Thyroid gland (tissue), 4 donors: ENCODE results near the gene TMEM144. TPM values are rescaled to one million over a fixed set of nuclear protein-coding genes. Genes with fewer than 3 reads are reported as not detected.

Source experiments
- DNase-seq, 2 donors: peaks; one replicate each; pipeline ENCODE4 v3.0.0-alpha.2; 2019
- H3K27ac ChIP-seq, 3 donors: fragments of 200-600 bp; sonication (generic); 1 replicate in 2 of 3; 2 replicates in 1 of 3; pipeline ENCODE4 v1.5.1; 2016 to 2019; ENCODE audit warnings: mild to moderate bottlenecking in 1 of 3, moderate library complexity in 1 of 3
- H3K27me3 ChIP-seq: fragments of 200-600 bp; sonication (generic); one replicate; pipeline ENCODE4 v1.5.1; 2019
- H3K36me3 ChIP-seq, 2 donors: fragments of 200-600 bp; sonication (generic); one replicate each; pipeline ENCODE4 v1.5.1; 2016 to 2019
- H3K4me1 ChIP-seq, 2 donors: fragments of 200-600 bp; sonication (generic); one replicate each; pipeline ENCODE4 v1.5.1; 2017 to 2019
- H3K4me3 ChIP-seq, 3 donors: fragments of 200-600 bp; sonication (generic); replicated peaks in 1 of 3; 1 replicate in 2 of 3; 2 replicates in 1 of 3; pipeline ENCODE4 v1.5.1; 2016; ENCODE audit warnings: mild to moderate bottlenecking in 1 of 3
- H3K9me3 ChIP-seq: fragments of 200-600 bp; sonication (generic); one replicate; pipeline ENCODE4 v1.5.1; 2017
- CTCF ChIP-seq, 6 experiments: fragments of 200-600 bp in 3 of 6; fragments of 450-650 bp in 3 of 6; sonication (generic) in 3 of 6; IDR thresholded peaks; one replicate each; pipeline ENCODE4 v1.5.1; 2016 to 2019; ENCODE audit warnings: antibody characterized with exemption in 6 of 6, mild to moderate bottlenecking in 2 of 6, inconsistent platforms in 1 of 6, moderate library complexity in 1 of 6
- POLR2A ChIP-seq, 2 donors: fragments of 450-650 bp; IDR thresholded peaks; one replicate each; pipeline ENCODE4 v1.6.1; 2017; ENCODE audit warnings: antibody characterized with exemption in 2 of 2, mild to moderate bottlenecking in 2 of 2, moderate library complexity in 1 of 2
- WGBS, 2 donors: methylation state at CpG; one replicate each; pipeline ENCODE4 v1.1.5; 2017; 5-methylcytosine and 5-hydroxymethylcytosine counted together
- intact Hi-C: fragments of 100-400 bp; cut with DNase I; formaldehyde crosslinking; loops from one replicate; pipeline ENCODE4 v1.15.1; 2023
- total RNA-seq, 4 donors: library from RNA; depleted of rRNA; stranded (reverse); fragments of >200 nt; gene quantifications; one replicate each; pipeline ENCODE4 v1.2.3, GENCODE V29; 2016

TMEM144 gene
- total RNA-seq, 4 donors from 2014 or later = 22.1 to 34.9 (median 29.6) TPM

- intact Hi-C loops = loop anchor here (10.0 kb wide), 1 partner anchor 170 kb away; no protein-coding TSS in a partner anchor
- Histone ChIP-seq H3K27me3 (no peaks in the 10 kb centered on the region), H3K9me3 (no peaks in the 10 kb centered on the region), H3K36me3 (no peaks in the 10 kb centered on the region), H3K4me3 (no peak overlapping the region), H3K27ac (no peak overlapping the region), H3K4me1 (no peaks in the 10 kb centered on the region)
- TF ChIP-seq POLR2A (IDR thresholded peaks at IDR 0.05) (no peak), CTCF (IDR thresholded peaks at IDR 0.05) (no peak)
- 65 to 73% methylated on average over 3 of the region's 3 CpGs for WGBS, 2 donors
- DNase-seq = no peak
Observed at GRCh38 chr4:158164768-158165213, 45.5 kb upstream of the TMEM144 start.

GRCh38 chr4:158166701-158167100 lies 43.6 kb upstream of the TMEM144 start:
- H3K36me3 ChIP-seq = no peaks in the 10 kb centered on the region
- intact Hi-C loops = loop anchor here (10.0 kb wide), 1 partner anchor 172 kb away; no protein-coding TSS in a partner anchor
- no peaks in the 10 kb centered on the region for H3K27me3 ChIP-seq
- no peak for TF ChIP-seq CTCF (IDR thresholded peaks at IDR 0.05)
- no peak for TF ChIP-seq POLR2A (IDR thresholded peaks at IDR 0.05)
- no peaks in the 10 kb centered on the region for H3K9me3 ChIP-seq
- no peaks in the 10 kb centered on the region for H3K4me1 ChIP-seq
- DNase-seq = no peak
- no peak overlapping the region for H3K27ac ChIP-seq
- WGBS, 2 donors = 60% methylated on average over 2 of the region's 2 CpGs
- no peak overlapping the region for H3K4me3 ChIP-seq

- TF ChIP-seq POLR2A (IDR thresholded peaks at IDR 0.05) (no peak), CTCF (IDR thresholded peaks at IDR 0.05) (no peak)
- intact Hi-C loops = loop anchor here (10.0 kb wide), 1 partner anchor 174 kb away; no protein-coding TSS in a partner anchor
- Histone ChIP-seq H3K4me1 (peaks cover 4 to 5% of the 10 kb centered on the region in 2 donors), H3K27ac (peak overlapping the region in 1 of 3 donors; percentile 56), H3K4me3 (peak overlapping the region in 1 of 3 donors; percentile 5), H3K9me3 (no peaks in the 10 kb centered on the region), H3K27me3 (no peaks in the 10 kb centered on the region), H3K36me3 (no peaks in the 10 kb centered on the region)
- 72 to 89% methylated on average over 5 of the region's 5 CpGs for WGBS, 2 donors
- no peak for DNase-seq
Observed at GRCh38 chr4:158168606-158169005, 41.7 kb upstream of the TMEM144 start.

GRCh38 chr4:158169506-158169905 lies 40.8 kb upstream of the TMEM144 start:
- H3K9me3 ChIP-seq = no peaks in the 10 kb centered on the region
- H3K4me1 ChIP-seq = peaks cover 4 to 5% of the 10 kb centered on the region in 2 donors
- 50 to 65% methylated on average over 3 of the region's 3 CpGs for WGBS, 2 donors
- peak overlapping the region; percentile 13 to 56 (median 49) for H3K27ac ChIP-seq
- no peak for TF ChIP-seq POLR2A (IDR thresholded peaks at IDR 0.05)
- no peak for TF ChIP-seq CTCF (IDR thresholded peaks at IDR 0.05)
- intact Hi-C loops = loop anchor here (10.0 kb wide), 1 partner anchor 175 kb away; no protein-coding TSS in a partner anchor
- H3K36me3 ChIP-seq = no peaks in the 10 kb centered on the region
- no peaks in the 10 kb centered on the region for H3K27me3 ChIP-seq
- no peak overlapping the region for H3K4me3 ChIP-seq
- DNase-seq = no peak

- no peaks in the 10 kb centered on the region for H3K27me3 ChIP-seq
- H3K27ac ChIP-seq = peak overlapping the region in 2 of 3 donors; percentile 49 to 56
- no peaks in the 10 kb centered on the region for H3K36me3 ChIP-seq
- intact Hi-C loops = loop anchor here (10.0 kb wide), 1 partner anchor 175 kb away; no protein-coding TSS in a partner anchor
- peak overlapping the region in 1 of 3 donors; percentile 18 for H3K4me3 ChIP-seq
- H3K4me1 ChIP-seq = peaks cover 4 to 5% of the 10 kb centered on the region in 2 donors
- TF ChIP-seq CTCF (IDR thresholded peaks at IDR 0.05) (no peak), POLR2A (IDR thresholded peaks at IDR 0.05) (no peak)
- no peak for DNase-seq
- 70 to 71% methylated on average over 15 to 17 of the region's 18 CpGs for WGBS, 2 donors
- H3K9me3 ChIP-seq = no peaks in the 10 kb centered on the region
Observed at GRCh38 chr4:158169931-158170690, 40.2 kb upstream of the TMEM144 start.
